Trophoblast cell (in vitro differentiated cells and primary cell): ENCODE results near the gene ATP8A2.

Experiments
- DNase-seq, 2 donors: peaks; one replicate each; pipeline ENCODE4 v3.0.0-alpha.2; 2016
- H2AFZ ChIP-seq: 2 replicates; pipeline ENCODE4 v1.6.1; 2013; ENCODE audit warnings: low read length, moderate library complexity, mild to moderate bottlenecking; ENCODE audit not compliant: insufficient read depth, poor library complexity
- H2AK5ac ChIP-seq: 2 replicates; pipeline ENCODE4 v1.6.1; 2013; ENCODE audit warnings: mild to moderate bottlenecking, low read length
- H2BK120ac ChIP-seq: 2 replicates; pipeline ENCODE4 v1.6.1; 2013; ENCODE audit warnings: low read length, mild to moderate bottlenecking, moderate library complexity; ENCODE audit not compliant: insufficient read depth, poor library complexity
- H2BK12ac ChIP-seq: 2 replicates; pipeline ENCODE4 v1.6.1; 2013; ENCODE audit warnings: mild to moderate bottlenecking, low read length, moderate library complexity
- H2BK5ac ChIP-seq: 2 replicates; pipeline ENCODE4 v1.6.1; 2013; ENCODE audit warnings: low read length, low read depth, moderate library complexity, mild to moderate bottlenecking; ENCODE audit not compliant: poor library complexity
- H3K14ac ChIP-seq: 2 replicates; pipeline ENCODE4 v1.6.1; 2013; ENCODE audit warnings: mild to moderate bottlenecking, low read length
- H3K18ac ChIP-seq: 2 replicates; pipeline ENCODE4 v1.6.1; 2013; ENCODE audit warnings: mild to moderate bottlenecking, low read length
- H3K23ac ChIP-seq: 2 replicates; pipeline ENCODE4 v1.6.1; 2013; ENCODE audit warnings: low read length
- H3K27ac ChIP-seq: 2 replicates; pipeline ENCODE4 v1.5.1; 2013; ENCODE audit warnings: low read depth, mild to moderate bottlenecking, inconsistent platforms, low read length, moderate library complexity
- H3K27me3 ChIP-seq: 2 replicates; pipeline ENCODE4 v1.6.1; 2013; ENCODE audit warnings: inconsistent platforms, mild to moderate bottlenecking, low read length, moderate library complexity; ENCODE audit not compliant: insufficient read depth
- H3K36me3 ChIP-seq, 2 experiments: 1 replicate in 1 of 2; 2 replicates in 1 of 2; pipeline ENCODE4 v1.6.1; 2013; ENCODE audit warnings: low read length in 2 of 2, mild to moderate bottlenecking in 2 of 2, moderate library complexity in 1 of 2; ENCODE audit not compliant: insufficient read depth in 2 of 2, control insufficient read depth in 1 of 2
- H3K4ac ChIP-seq: 2 replicates; pipeline ENCODE4 v1.6.1; 2013; ENCODE audit warnings: low read depth, mild to moderate bottlenecking, low read length, moderate library complexity
- H3K4me1 ChIP-seq, 2 experiments: 1 replicate in 1 of 2; 2 replicates in 1 of 2; pipeline ENCODE4 v1.6.1; 2013; ENCODE audit warnings: low read length in 2 of 2, mild to moderate bottlenecking in 2 of 2, moderate library complexity in 1 of 2; ENCODE audit not compliant: insufficient read depth in 2 of 2, control insufficient read depth in 1 of 2
- H3K4me2 ChIP-seq: 2 replicates; pipeline ENCODE4 v1.6.1; 2013; ENCODE audit warnings: inconsistent platforms, mild to moderate bottlenecking, low read length, moderate library complexity
- H3K4me3 ChIP-seq: 2 replicates; pipeline ENCODE4 v1.5.1; 2013; ENCODE audit warnings: mild to moderate bottlenecking, low read depth, low read length, inconsistent platforms
- H3K79me1 ChIP-seq: one replicate; pipeline ENCODE4 v1.6.1; 2013; ENCODE audit warnings: low read length
- H3K79me2 ChIP-seq: 2 replicates; pipeline ENCODE4 v1.6.1; 2013; ENCODE audit warnings: low read length, mild to moderate bottlenecking; ENCODE audit not compliant: control insufficient read depth, insufficient read depth, poor library complexity
- H3K9ac ChIP-seq: 2 replicates; pipeline ENCODE4 v1.6.1; 2013; ENCODE audit warnings: mild to moderate bottlenecking, low read length
- H3K9me3 ChIP-seq: 2 replicates; pipeline ENCODE4 v1.6.1; 2013; ENCODE audit warnings: low read depth, mild to moderate bottlenecking, control low read depth, inconsistent platforms, low read length; ENCODE audit not compliant: insufficient read depth
- H4K12ac ChIP-seq: 2 replicates; pipeline ENCODE4 v1.6.1; 2013; ENCODE audit warnings: low read depth, mild to moderate bottlenecking, low read length, moderate library complexity
- H4K8ac ChIP-seq: 2 replicates; pipeline ENCODE4 v1.6.1; 2013; ENCODE audit warnings: low read depth, mild to moderate bottlenecking, low read length, moderate library complexity
- H4K91ac ChIP-seq: one replicate; pipeline ENCODE4 v1.6.1; 2013; ENCODE audit warnings: low read depth, mild to moderate bottlenecking, low read length, moderate library complexity
- WGBS: extraction: QIAGEN DNeasy Blood & Tissue Kit; methylation state at CpG from one replicate; pipeline ENCODE4 v1.1.7; 2013; ENCODE audit warnings: missing lambda C conversion rate; ENCODE audit not compliant: insufficient read length, insufficient coverage; ENCODE audit errors: extremely low coverage; 5-methylcytosine and 5-hydroxymethylcytosine counted together

Gene ATP8A2

GRCh38 chr13:25668345-25668744 is 296.6 kb downstream of the ATP8A2 start:
- Histone ChIP-seq H3K9ac (no peak overlapping the region), H2AK5ac (no peak overlapping the region), H2BK120ac (no peak overlapping the region), H3K14ac (no peak overlapping the region), H3K9me3 (peaks cover 6% of the 10 kb centered on the region), H4K12ac (no peak overlapping the region), H3K27ac (no peak overlapping the region), H3K4ac (no peak overlapping the region), H2BK12ac (no peak overlapping the region), H3K36me3 (no peaks in the 10 kb centered on the region), H3K79me2 (no peaks in the 10 kb centered on the region), H3K27me3 (no peaks in the 10 kb centered on the region), H3K18ac (no peak overlapping the region), H2AFZ (no peak overlapping the region), H3K23ac (no peak overlapping the region), H3K4me2 (no peak overlapping the region), H4K91ac (no peak overlapping the region), H4K8ac (no peak overlapping the region), H3K4me1 (no peaks in the 10 kb centered on the region), H2BK5ac (no peak overlapping the region), H3K79me1 (no peaks in the 10 kb centered on the region), H3K4me3 (no peak overlapping the region)
- DNase-seq: no peak

GRCh38 chr13:25673711-25674110 is 301.9 kb downstream of the ATP8A2 start:
- WGBS: no CpG with 5 or more reads among the region's 5 CpGs
- peaks cover 5 to 14% of the 10 kb centered on the region in 2 experiments for H3K4me1 ChIP-seq

GRCh38 chr13:25674371-25674770 is 302.6 kb downstream of the ATP8A2 start:
- no peaks in the 10 kb centered on the region for H3K36me3 ChIP-seq
- no peaks in the 10 kb centered on the region for H3K79me2 ChIP-seq
- H3K4me3 ChIP-seq: no peak overlapping the region
- H3K79me1 ChIP-seq: peaks cover 3% of the 10 kb centered on the region
- no peak overlapping the region for H2BK5ac ChIP-seq
- H3K9me3 ChIP-seq: peaks cover 7% of the 10 kb centered on the region
- H2BK120ac ChIP-seq: no peak overlapping the region
- H3K18ac ChIP-seq: no peak overlapping the region
- H2BK12ac ChIP-seq: no peak overlapping the region
- no peak overlapping the region for H3K14ac ChIP-seq
- no peak overlapping the region for H4K91ac ChIP-seq
- H4K8ac ChIP-seq: no peak overlapping the region
- H2AFZ ChIP-seq: no peak overlapping the region
- no peak overlapping the region for H3K27ac ChIP-seq
- no peak overlapping the region for H2AK5ac ChIP-seq
- peaks cover 5 to 14% of the 10 kb centered on the region in 2 experiments for H3K4me1 ChIP-seq
- DNase-seq: no peak
- H3K4ac ChIP-seq: no peak overlapping the region
- WGBS: no CpG with 5 or more reads among the region's 4 CpGs
- no peak overlapping the region for H3K23ac ChIP-seq
- no peak overlapping the region for H4K12ac ChIP-seq
- H3K4me2 ChIP-seq: no peak overlapping the region
- H3K9ac ChIP-seq: no peak overlapping the region
- no peaks in the 10 kb centered on the region for H3K27me3 ChIP-seq

More at GRCh38 chr13:25673711-25674110, 301.9 kb downstream of the ATP8A2 start:
- Histone ChIP-seq H2AK5ac (peak overlapping the region; percentile 59), H3K9ac (no peak overlapping the region), H3K79me2 (no peaks in the 10 kb centered on the region), H3K4ac (no peak overlapping the region), H3K27me3 (no peaks in the 10 kb centered on the region), H3K27ac (no peak overlapping the region), H2BK12ac (peak overlapping the region; percentile 1), H4K91ac (no peak overlapping the region), H4K8ac (no peak overlapping the region), H2BK120ac (no peak overlapping the region), H4K12ac (no peak overlapping the region), H2AFZ (no peak overlapping the region), H2BK5ac (no peak overlapping the region), H3K23ac (no peak overlapping the region), H3K4me2 (no peak overlapping the region), H3K18ac (no peak overlapping the region), H3K4me3 (no peak overlapping the region), H3K14ac (no peak overlapping the region), H3K36me3 (no peaks in the 10 kb centered on the region), H3K79me1 (peaks cover 3% of the 10 kb centered on the region), H3K9me3 (peaks cover 8% of the 10 kb centered on the region)
- no peak for DNase-seq

- H3K23ac ChIP-seq: no peak overlapping the region
- no peak overlapping the region for H2BK120ac ChIP-seq
- H2AK5ac ChIP-seq: no peak overlapping the region
- no peaks in the 10 kb centered on the region for H3K27me3 ChIP-seq
- H2BK5ac ChIP-seq: no peak overlapping the region
- H3K4ac ChIP-seq: no peak overlapping the region
- peaks cover 5 to 14% of the 10 kb centered on the region in 2 experiments for H3K4me1 ChIP-seq
- no peak overlapping the region for H4K8ac ChIP-seq
- no peak overlapping the region for H4K91ac ChIP-seq
- H3K79me2 ChIP-seq: no peaks in the 10 kb centered on the region
- H3K9me3 ChIP-seq: peaks cover 4% of the 10 kb centered on the region
- H2AFZ ChIP-seq: no peak overlapping the region
- peak; percentile 46 to 76 for DNase-seq
- peaks cover 3% of the 10 kb centered on the region for H3K79me1 ChIP-seq
- H3K36me3 ChIP-seq: no peaks in the 10 kb centered on the region
- H3K27ac ChIP-seq: peak overlapping the region; percentile 63
- WGBS: no CpG with 5 or more reads among the region's 3 CpGs
- no peak overlapping the region for H3K14ac ChIP-seq
- H2BK12ac ChIP-seq: no peak overlapping the region
- H3K9ac ChIP-seq: no peak overlapping the region
- no peak overlapping the region for H3K18ac ChIP-seq
- no peak overlapping the region for H3K4me2 ChIP-seq
- H4K12ac ChIP-seq: no peak overlapping the region
- no peak overlapping the region for H3K4me3 ChIP-seq
Observed at GRCh38 chr13:25675060-25675459, 303.3 kb downstream of the ATP8A2 start.
